ENCODE measurements around the gene ZMYND8.
"Not testable (repeated sequence)": the region's sequence is repeated elsewhere in the genome, so short reads cannot be mapped to it uniquely, and the experiment has no call there.

ZMYND8 gene

GRCh38 chr20:47243532-47244305 is 112.8 kb downstream of the ZMYND8 start:
- no peak for FAIRE-seq

GRCh38 chr20:47243003-47243402 is 113.5 kb downstream of the ZMYND8 start:
- no peak for FAIRE-seq

GRCh38 chr20:47241345-47241781 is 115.1 kb downstream of the ZMYND8 start:
- FAIRE-seq, result no peak

GRCh38 chr20:47240096-47240495 is 116.4 kb downstream of the ZMYND8 start:
- FAIRE-seq, result not testable (repeated sequence)

GRCh38 chr20:47239719-47240067 is 116.8 kb downstream of the ZMYND8 start:
- no peak for FAIRE-seq

GRCh38 chr20:47238780-47239718 is 117.5 kb downstream of the ZMYND8 start:
- FAIRE-seq, result no peak

GRCh38 chr20:47237715-47238114 is 118.8 kb downstream of the ZMYND8 start:
- no peak for FAIRE-seq

GRCh38 chr20:47236639-47236900 is 119.9 kb downstream of the ZMYND8 start:
- FAIRE-seq, result no peak

- FAIRE-seq, result no peak
Measured at GRCh38 chr20:47235853-47236638, 120.5 kb downstream of the ZMYND8 start.

GRCh38 chr20:47235111-47235510 is 121.4 kb downstream of the ZMYND8 start:
- no peak for FAIRE-seq

GRCh38 chr20:47233333-47234188 is 122.9 kb downstream of the ZMYND8 start:
- no peak for FAIRE-seq

- no peak for FAIRE-seq
Measured at GRCh38 chr20:47232518-47232917, 124.0 kb downstream of the ZMYND8 start.

GRCh38 chr20:47231382-47232039 is 125.0 kb downstream of the ZMYND8 start:
- no peak for FAIRE-seq

GRCh38 chr20:47230811-47231256 is 125.7 kb downstream of the ZMYND8 start:
- FAIRE-seq, result no peak

- no peak for FAIRE-seq
Measured at GRCh38 chr20:47228654-47229053, 127.8 kb downstream of the ZMYND8 start.

GRCh38 chr20:47227576-47227975 is 128.9 kb downstream of the ZMYND8 start:
- no peak for FAIRE-seq

GRCh38 chr20:47227119-47227518 is 129.4 kb downstream of the ZMYND8 start:
- FAIRE-seq, result no peak

GRCh38 chr20:47225458-47225857 is 131.0 kb downstream of the ZMYND8 start:
- FAIRE-seq, result no peak

GRCh38 chr20:47224857-47225256 is 131.6 kb downstream of the ZMYND8 start:
- no peak for FAIRE-seq

- no peak for FAIRE-seq
Measured at GRCh38 chr20:47224300-47224791, 132.2 kb downstream of the ZMYND8 start.

- no peak for FAIRE-seq
Measured at GRCh38 chr20:47223896-47224295, 132.6 kb downstream of the ZMYND8 start.

All from endometrium (tissue), 2 donors.